GM23248 (cell line): ENCODE measurements around the gene GALNT13.

Experiments used
- EZH2 ChIP-seq: fragments of 200-600 bp; sonication (generic); IDR thresholded peaks from 2 replicates; pipeline ENCODE4 v1.6.1; 2018; ENCODE audit warnings: antibody characterized with exemption, mild to moderate bottlenecking; ENCODE audit not compliant: insufficient read depth, poor library complexity, severe bottlenecking
- EZH2phosphoT487 ChIP-seq: fragments of 200-600 bp; sonication (generic); IDR thresholded peaks from 2 replicates; pipeline ENCODE4 v1.6.1; 2018; ENCODE audit warnings: antibody characterized with exemption, moderate library complexity, mild to moderate bottlenecking, low read depth; ENCODE audit not compliant: insufficient read depth

GRCh38 chr2:154459286-154459685 lies 587.6 kb downstream of the GALNT13 start:
- TF ChIP-seq EZH2phosphoT487 = no peak
- no peak for TF ChIP-seq EZH2
